GM12878 (cell line): ENCODE data around the gene BIRC6.

Experiments
- BRCA1 ChIP-seq: IDR thresholded peaks from 2 replicates; pipeline ENCODE4 v1.6.1; 2011; ENCODE audit warnings: low read depth, low read length, improper control_type of control experiment
- CEBPB ChIP-seq, 2 experiments: fragments of 150-350 bp in 1 of 2; IDR thresholded peaks; 2 replicates each; pipeline ENCODE4 v1.6.1; 2012 to 2014; ENCODE audit warnings: low read depth in 2 of 2, low read length in 2 of 2, borderline replicate concordance in 1 of 2, inconsistent platforms in 1 of 2
- CREB1 ChIP-seq: IDR thresholded peaks from 2 replicates; pipeline ENCODE4 v1.6.1; 2012; ENCODE audit warnings: low read depth, mild to moderate bottlenecking, inconsistent platforms
- EZH2 ChIP-seq: IDR thresholded peaks from 2 replicates; pipeline ENCODE4 v1.6.1; 2012; ENCODE audit warnings: low read depth, mild to moderate bottlenecking, control low read depth, inconsistent platforms, low read length, borderline replicate concordance; ENCODE audit not compliant: control insufficient read depth
- GABPA ChIP-seq: IDR thresholded peaks from 2 replicates; pipeline ENCODE4 v1.6.1; 2014; ENCODE audit warnings: antibody characterized with exemption, low read depth, mild to moderate bottlenecking, inconsistent platforms
- GATAD2B ChIP-seq: fragments of 450-650 bp; conservative IDR thresholded peaks from 2 replicates; pipeline ENCODE4 v1.6.1; 2017; ENCODE audit warnings: low read depth, mild to moderate bottlenecking, moderate library complexity
- NFYA ChIP-seq: IDR thresholded peaks from 2 replicates; pipeline ENCODE4 v1.6.1; 2011; ENCODE audit warnings: low read depth, mild to moderate bottlenecking, low read length, improper control_type of control experiment, borderline replicate concordance
- YY1 ChIP-seq: IDR thresholded peaks from 2 replicates; pipeline ENCODE4 v1.6.1; 2011; ENCODE audit warnings: low read depth, mild to moderate bottlenecking, low read length
- ZNF384 ChIP-seq: IDR thresholded peaks from 2 replicates; pipeline ENCODE4 v1.6.1; 2012; ENCODE audit warnings: low read depth, mild to moderate bottlenecking, low read length, improper control_type of control experiment, borderline replicate concordance
- TF ChIP-seq, protein P1 (sequence below): IDR thresholded peaks from 2 replicates; pipeline ENCODE4 v1.6.1; 2011; ENCODE audit warnings: low read depth, mild to moderate bottlenecking, low read length, moderate library complexity, borderline replicate concordance; ENCODE audit errors: extremely low read depth
- TF ChIP-seq, protein P2 (sequence below), 3 experiments: IDR thresholded peaks in 2 of 3; conservative IDR thresholded peaks in 1 of 3; 2 replicates each; pipeline ENCODE4 v1.5.1; 2011; ENCODE audit warnings: low read depth in 3 of 3, low read length in 3 of 3, mild to moderate bottlenecking in 3 of 3, control low read depth in 2 of 3, moderate library complexity in 2 of 3, inconsistent platforms in 1 of 3, mixed read lengths in 1 of 3; ENCODE audit not compliant: control insufficient read depth in 2 of 3, insufficient read depth in 1 of 3; ENCODE audit errors: extremely low read depth in 1 of 3
- TF ChIP-seq, protein P3 (sequence below): fragments of 450-650 bp; IDR thresholded peaks from 2 replicates; pipeline ENCODE4 v1.6.1; 2017; ENCODE audit warnings: mild to moderate bottlenecking
- TF ChIP-seq, protein P4 (sequence below): IDR thresholded peaks from 2 replicates; pipeline ENCODE4 v1.6.1; 2012; ENCODE audit warnings: mild to moderate bottlenecking, low read depth, low read length

DNA sequence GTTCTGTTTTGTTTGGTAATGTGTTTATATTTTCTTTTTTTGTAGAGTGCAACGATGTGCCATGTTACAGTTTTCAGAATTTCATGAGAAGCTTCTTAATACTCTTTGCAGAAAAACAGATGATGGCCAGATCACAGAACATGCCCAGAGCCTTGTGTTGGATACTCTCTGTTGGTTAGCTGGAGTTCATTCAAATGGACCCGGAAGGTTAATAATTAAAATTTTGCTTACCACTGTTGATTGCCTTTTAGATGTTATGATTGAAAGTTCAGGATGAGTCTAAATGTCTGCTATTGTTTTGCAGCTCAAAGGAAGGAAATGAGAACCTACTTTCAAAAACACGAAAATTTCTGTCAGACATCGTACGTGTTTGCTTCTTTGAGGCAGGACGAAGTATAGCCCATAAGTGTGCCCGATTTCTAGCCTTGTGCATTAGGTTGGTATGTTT is 85.2 kb downstream of the BIRC6 start:
- TF ChIP-seq, protein P1, sequence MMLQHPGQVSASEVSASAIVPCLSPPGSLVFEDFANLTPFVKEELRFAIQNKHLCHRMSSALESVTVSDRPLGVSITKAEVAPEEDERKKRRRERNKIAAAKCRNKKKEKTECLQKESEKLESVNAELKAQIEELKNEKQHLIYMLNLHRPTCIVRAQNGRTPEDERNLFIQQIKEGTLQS: no peak
- TF ChIP-seq EZH2 (no peak), GATAD2B (no peak), NFYA (no peak), YY1 (no peak), GABPA (no peak), BRCA1 (no peak), CEBPB (IDR thresholded peaks at IDR 0.05; ENCODE audit: borderline replicate concordance in 1 of 2, low read depth in 2 of 2, low read length in 2 of 2) (no peak), ZNF384 (no peak), CREB1 (no peak)
- TF ChIP-seq, protein P2, sequence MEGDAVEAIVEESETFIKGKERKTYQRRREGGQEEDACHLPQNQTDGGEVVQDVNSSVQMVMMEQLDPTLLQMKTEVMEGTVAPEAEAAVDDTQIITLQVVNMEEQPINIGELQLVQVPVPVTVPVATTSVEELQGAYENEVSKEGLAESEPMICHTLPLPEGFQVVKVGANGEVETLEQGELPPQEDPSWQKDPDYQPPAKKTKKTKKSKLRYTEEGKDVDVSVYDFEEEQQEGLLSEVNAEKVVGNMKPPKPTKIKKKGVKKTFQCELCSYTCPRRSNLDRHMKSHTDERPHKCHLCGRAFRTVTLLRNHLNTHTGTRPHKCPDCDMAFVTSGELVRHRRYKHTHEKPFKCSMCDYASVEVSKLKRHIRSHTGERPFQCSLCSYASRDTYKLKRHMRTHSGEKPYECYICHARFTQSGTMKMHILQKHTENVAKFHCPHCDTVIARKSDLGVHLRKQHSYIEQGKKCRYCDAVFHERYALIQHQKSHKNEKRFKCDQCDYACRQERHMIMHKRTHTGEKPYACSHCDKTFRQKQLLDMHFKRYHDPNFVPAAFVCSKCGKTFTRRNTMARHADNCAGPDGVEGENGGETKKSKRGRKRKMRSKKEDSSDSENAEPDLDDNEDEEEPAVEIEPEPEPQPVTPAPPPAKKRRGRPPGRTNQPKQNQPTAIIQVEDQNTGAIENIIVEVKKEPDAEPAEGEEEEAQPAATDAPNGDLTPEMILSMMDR (IDR thresholded peaks at IDR 0.05 in 2 of 3, conservative IDR thresholded peaks at IDR 0.05 in 1 of 3; ENCODE audit: control insufficient read depth in 2 of 3, extremely low read depth in 1 of 3, insufficient read depth in 1 of 3, low read depth in 3 of 3, low read length in 3 of 3): no peak
- TF ChIP-seq, protein P3, sequence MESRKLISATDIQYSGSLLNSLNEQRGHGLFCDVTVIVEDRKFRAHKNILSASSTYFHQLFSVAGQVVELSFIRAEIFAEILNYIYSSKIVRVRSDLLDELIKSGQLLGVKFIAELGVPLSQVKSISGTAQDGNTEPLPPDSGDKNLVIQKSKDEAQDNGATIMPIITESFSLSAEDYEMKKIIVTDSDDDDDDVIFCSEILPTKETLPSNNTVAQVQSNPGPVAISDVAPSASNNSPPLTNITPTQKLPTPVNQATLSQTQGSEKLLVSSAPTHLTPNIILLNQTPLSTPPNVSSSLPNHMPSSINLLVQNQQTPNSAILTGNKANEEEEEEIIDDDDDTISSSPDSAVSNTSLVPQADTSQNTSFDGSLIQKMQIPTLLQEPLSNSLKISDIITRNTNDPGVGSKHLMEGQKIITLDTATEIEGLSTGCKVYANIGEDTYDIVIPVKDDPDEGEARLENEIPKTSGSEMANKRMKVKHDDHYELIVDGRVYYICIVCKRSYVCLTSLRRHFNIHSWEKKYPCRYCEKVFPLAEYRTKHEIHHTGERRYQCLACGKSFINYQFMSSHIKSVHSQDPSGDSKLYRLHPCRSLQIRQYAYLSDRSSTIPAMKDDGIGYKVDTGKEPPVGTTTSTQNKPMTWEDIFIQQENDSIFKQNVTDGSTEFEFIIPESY: no peak
- TF ChIP-seq, protein P4, sequence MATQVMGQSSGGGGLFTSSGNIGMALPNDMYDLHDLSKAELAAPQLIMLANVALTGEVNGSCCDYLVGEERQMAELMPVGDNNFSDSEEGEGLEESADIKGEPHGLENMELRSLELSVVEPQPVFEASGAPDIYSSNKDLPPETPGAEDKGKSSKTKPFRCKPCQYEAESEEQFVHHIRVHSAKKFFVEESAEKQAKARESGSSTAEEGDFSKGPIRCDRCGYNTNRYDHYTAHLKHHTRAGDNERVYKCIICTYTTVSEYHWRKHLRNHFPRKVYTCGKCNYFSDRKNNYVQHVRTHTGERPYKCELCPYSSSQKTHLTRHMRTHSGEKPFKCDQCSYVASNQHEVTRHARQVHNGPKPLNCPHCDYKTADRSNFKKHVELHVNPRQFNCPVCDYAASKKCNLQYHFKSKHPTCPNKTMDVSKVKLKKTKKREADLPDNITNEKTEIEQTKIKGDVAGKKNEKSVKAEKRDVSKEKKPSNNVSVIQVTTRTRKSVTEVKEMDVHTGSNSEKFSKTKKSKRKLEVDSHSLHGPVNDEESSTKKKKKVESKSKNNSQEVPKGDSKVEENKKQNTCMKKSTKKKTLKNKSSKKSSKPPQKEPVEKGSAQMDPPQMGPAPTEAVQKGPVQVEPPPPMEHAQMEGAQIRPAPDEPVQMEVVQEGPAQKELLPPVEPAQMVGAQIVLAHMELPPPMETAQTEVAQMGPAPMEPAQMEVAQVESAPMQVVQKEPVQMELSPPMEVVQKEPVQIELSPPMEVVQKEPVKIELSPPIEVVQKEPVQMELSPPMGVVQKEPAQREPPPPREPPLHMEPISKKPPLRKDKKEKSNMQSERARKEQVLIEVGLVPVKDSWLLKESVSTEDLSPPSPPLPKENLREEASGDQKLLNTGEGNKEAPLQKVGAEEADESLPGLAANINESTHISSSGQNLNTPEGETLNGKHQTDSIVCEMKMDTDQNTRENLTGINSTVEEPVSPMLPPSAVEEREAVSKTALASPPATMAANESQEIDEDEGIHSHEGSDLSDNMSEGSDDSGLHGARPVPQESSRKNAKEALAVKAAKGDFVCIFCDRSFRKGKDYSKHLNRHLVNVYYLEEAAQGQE: no peak
